Activated CD8-positive, alpha-beta T cell treated with anti-CD3 and anti-CD28 coated beads for 36 hours (primary cell): ENCODE data around the gene NR2E1. TPM values are rescaled to one million over a fixed set of nuclear protein-coding genes. Genes with fewer than 3 reads are reported as not detected.

Experiments
- ATAC-seq: fragments of 200-7000 bp; cut with Tn5 transposase; one replicate; pipeline ENCODE4 v1.10.0; 2021; ENCODE audit warnings: mild to moderate bottlenecking, moderate library complexity
- CTCF ChIA-PET: fragments of 350-600 bp; sonication (Branson Sonifier 250); formaldehyde crosslinking; loops from one replicate; lab custom pipeline; 2021; ENCODE audit warnings: antibody characterized with exemption; lab: Charles Lee
- POLR2A ChIA-PET: fragments of 350-600 bp; sonication (Branson Sonifier 250); formaldehyde crosslinking; loops from one replicate; lab custom pipeline; 2021; ENCODE audit warnings: antibody characterized with exemption; lab: Charles Lee
- DNase-seq: peaks from one replicate; pipeline ENCODE4 v3.0.0-alpha.2; 2020
- H3K27ac Mint-ChIP-seq: one replicate; pipeline ENCODE4 v1.8.0; 2021; ENCODE audit warnings: mild to moderate bottlenecking, mixed read lengths
- H3K27me3 Mint-ChIP-seq: one replicate; pipeline ENCODE4 v1.8.0; 2021; ENCODE audit warnings: mixed read lengths
- H3K36me3 Mint-ChIP-seq: one replicate; pipeline ENCODE4 v1.8.0; 2021; ENCODE audit warnings: low read depth, mixed read lengths
- H3K4me1 Mint-ChIP-seq: one replicate; pipeline ENCODE4 v1.8.0; 2021; ENCODE audit warnings: low read depth, mixed read lengths
- H3K4me3 Mint-ChIP-seq: one replicate; pipeline ENCODE4 v1.8.0; 2021; ENCODE audit warnings: mild to moderate bottlenecking, moderate library complexity, mixed read lengths
- H3K9me3 Mint-ChIP-seq: one replicate; pipeline ENCODE4 v1.8.0; 2021; ENCODE audit warnings: mixed read lengths
- intact Hi-C: fragments of 100-400 bp; cut with micrococcal nuclease; formaldehyde crosslinking; loops from one replicate; pipeline ENCODE4 v1.10.0; 2022
- total RNA-seq, 2 experiments: library from RNA; stranded (reverse); gene quantifications; one replicate each; pipeline ENCODE4 v1.2.3, GENCODE V29; 2021
- TF ChIP-seq, protein P1 (sequence below): fragments of 200-600 bp; IDR thresholded peaks from one replicate; pipeline ENCODE4 v1.8.0; 2022; ENCODE audit warnings: antibody characterized with exemption, mild to moderate bottlenecking

Gene NR2E1
- total RNA-seq, 2 experiments from 2014 or later, result not detected

DNA sequence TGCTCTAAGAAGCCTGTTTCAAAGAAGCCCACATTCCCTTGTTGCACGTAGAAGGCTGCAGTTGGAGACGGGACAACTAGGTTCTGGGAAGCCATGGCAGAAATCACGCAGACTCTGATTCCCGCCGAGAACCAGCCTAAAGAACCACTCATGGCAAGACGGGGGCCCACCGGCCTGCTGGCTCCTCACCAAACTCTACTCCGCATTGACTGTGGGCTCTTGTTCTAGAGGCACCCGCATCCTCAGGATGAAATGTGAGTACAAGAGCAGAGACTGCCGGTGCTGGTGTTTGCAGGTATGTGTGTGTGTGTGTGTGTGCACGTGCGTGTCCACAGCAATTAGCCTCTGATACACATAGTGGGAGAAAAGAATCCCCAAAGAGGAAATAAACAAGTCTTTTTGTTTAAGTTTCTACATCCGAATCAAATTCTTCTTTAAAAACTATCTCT lies 42.3 kb upstream of the NR2E1 start:
- intact Hi-C loops, result no loop called here
- DNase-seq (no peak), ATAC-seq (no peak)
- H3K27me3 Mint-ChIP-seq, result peaks cover 78% of the 10 kb centered on the region
- H3K4me1 Mint-ChIP-seq, result peaks cover 12% of the 10 kb centered on the region
- H3K27ac Mint-ChIP-seq, result no peak overlapping the region
- H3K36me3 Mint-ChIP-seq, result no peaks in the 10 kb centered on the region
- POLR2A ChIA-PET, result no interaction called here
- CTCF ChIA-PET, result interaction anchor here (0.8 kb wide), 1 partner anchor 44 kb away, joined by 3 read pairs; no protein-coding TSS in a partner anchor
- H3K4me3 Mint-ChIP-seq, result no peak overlapping the region
- TF ChIP-seq, protein P1, sequence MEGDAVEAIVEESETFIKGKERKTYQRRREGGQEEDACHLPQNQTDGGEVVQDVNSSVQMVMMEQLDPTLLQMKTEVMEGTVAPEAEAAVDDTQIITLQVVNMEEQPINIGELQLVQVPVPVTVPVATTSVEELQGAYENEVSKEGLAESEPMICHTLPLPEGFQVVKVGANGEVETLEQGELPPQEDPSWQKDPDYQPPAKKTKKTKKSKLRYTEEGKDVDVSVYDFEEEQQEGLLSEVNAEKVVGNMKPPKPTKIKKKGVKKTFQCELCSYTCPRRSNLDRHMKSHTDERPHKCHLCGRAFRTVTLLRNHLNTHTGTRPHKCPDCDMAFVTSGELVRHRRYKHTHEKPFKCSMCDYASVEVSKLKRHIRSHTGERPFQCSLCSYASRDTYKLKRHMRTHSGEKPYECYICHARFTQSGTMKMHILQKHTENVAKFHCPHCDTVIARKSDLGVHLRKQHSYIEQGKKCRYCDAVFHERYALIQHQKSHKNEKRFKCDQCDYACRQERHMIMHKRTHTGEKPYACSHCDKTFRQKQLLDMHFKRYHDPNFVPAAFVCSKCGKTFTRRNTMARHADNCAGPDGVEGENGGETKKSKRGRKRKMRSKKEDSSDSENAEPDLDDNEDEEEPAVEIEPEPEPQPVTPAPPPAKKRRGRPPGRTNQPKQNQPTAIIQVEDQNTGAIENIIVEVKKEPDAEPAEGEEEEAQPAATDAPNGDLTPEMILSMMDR, result no peak
- no peaks in the 10 kb centered on the region for H3K9me3 Mint-ChIP-seq

DNA sequence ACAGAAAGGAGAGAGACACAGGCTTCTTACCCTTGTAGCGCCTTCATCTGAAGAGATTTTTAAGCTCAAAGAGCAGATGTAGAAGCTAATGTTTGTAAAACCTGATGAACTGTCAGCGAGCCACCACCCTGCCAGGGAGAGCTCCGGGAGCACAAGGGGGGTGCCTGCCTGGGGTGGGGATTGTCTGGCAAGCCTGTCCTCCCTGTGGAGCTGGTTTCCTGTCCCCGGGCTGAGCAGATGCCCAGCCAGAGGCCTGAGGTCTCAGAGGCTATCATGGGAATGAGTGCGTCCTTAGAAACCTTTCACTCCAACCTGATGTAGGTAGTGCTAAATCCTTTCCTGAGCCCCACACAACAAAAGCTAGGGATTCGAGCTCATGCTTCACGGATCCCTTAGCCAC lies 41.9 kb upstream of the NR2E1 start:
- H3K4me1 Mint-ChIP-seq, result peaks cover 8% of the 10 kb centered on the region
- H3K27me3 Mint-ChIP-seq, result peaks cover 78% of the 10 kb centered on the region
- POLR2A ChIA-PET, result interaction anchor here (0.7 kb wide), 1 partner anchor 177 kb away, joined by 3 read pairs; no protein-coding TSS in a partner anchor
- no peak for DNase-seq
- ATAC-seq, result no peak
- CTCF ChIA-PET, result interaction anchor here (0.8 kb wide), 1 partner anchor 43 kb away, joined by 3 read pairs; no protein-coding TSS in a partner anchor
- H3K36me3 Mint-ChIP-seq, result no peaks in the 10 kb centered on the region
- H3K9me3 Mint-ChIP-seq, result no peaks in the 10 kb centered on the region
- TF ChIP-seq, protein P1, result no peak
- H3K4me3 Mint-ChIP-seq, result no peak overlapping the region
- no peak overlapping the region for H3K27ac Mint-ChIP-seq
- intact Hi-C loops, result no loop called here

DNA sequence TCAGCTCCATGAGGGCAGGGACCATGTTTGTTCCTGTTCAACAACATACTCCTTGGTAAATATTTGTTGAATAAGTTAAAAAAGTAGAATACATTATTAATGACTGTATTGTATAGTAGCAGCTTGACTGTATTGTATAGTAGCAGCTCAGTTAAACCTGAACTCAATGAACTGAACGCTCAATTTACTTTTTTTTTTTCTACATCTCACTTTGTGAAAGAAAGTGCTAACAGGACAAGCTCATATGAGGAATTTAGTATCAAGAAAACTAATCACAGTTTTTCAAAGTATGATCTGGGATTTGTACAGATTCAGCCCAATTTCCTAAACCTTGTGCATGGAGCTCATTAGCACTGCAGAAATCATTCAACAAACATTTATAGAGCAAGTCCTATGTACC lies 38.8 kb upstream of the NR2E1 start:
- DNase-seq, result no peak
- ChIA-PET POLR2A (no interaction called here), CTCF (interaction anchor here (0.6 to 1.9 kb wide), 3 partner anchors 12 to 365 kb away, joined by 3 to 6 read pairs (median 4); no protein-coding TSS in a partner anchor)
- Mint-ChIP-seq H3K4me3 (no peak overlapping the region), H3K4me1 (no peaks in the 10 kb centered on the region), H3K9me3 (no peaks in the 10 kb centered on the region), H3K27ac (no peak overlapping the region), H3K27me3 (peaks cover 75% of the 10 kb centered on the region), H3K36me3 (no peaks in the 10 kb centered on the region)
- ATAC-seq, result no peak
- intact Hi-C loops, result no loop called here
- TF ChIP-seq, protein P1, result no peak

DNA sequence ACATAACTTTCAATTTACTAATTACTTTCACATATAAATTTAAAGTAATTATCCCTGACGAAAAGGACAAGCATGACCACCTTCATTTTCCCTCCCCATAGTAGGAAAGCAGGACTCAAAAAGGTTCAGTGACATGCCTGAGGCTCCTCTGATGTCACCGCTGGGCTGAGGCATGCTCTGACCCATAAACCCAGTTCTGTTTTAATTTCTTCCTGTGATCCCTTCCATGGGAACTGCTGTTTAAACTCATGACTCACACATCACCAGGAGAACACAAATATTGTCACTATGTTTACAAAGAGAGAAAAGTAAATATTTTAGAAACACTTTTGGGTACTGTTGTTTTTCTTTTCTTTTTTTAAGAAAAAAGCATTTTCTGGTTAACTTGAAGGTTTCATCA lies 38.0 kb upstream of the NR2E1 start:
- CTCF ChIA-PET, result no interaction called here
- ATAC-seq (no peak), DNase-seq (no peak)
- Mint-ChIP-seq H3K36me3 (no peaks in the 10 kb centered on the region), H3K27me3 (peaks cover 76% of the 10 kb centered on the region), H3K4me1 (no peaks in the 10 kb centered on the region), H3K27ac (no peak overlapping the region), H3K9me3 (no peaks in the 10 kb centered on the region), H3K4me3 (no peak overlapping the region)
- POLR2A ChIA-PET, result no interaction called here
- intact Hi-C loops, result no loop called here
- TF ChIP-seq, protein P1, result no peak

DNA sequence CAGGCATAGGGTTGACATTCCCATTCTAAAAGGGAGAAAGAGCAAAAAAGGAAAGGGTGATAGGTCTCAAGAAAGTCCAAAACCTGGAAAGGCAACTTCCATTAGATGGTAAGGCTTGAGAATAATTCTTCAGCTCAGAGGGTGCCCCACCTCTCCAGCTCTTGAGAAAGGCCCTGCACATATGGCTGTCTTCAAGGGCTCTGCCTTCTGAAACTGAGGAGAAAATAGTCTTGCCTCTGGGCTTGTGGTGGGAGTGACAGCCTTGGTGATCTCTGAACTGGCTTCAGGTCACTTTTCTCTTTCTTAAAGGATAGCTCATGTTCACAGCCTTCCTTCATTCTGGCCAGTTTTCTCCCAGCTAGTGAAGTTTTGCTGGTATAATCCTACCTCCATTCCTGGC lies 35.6 kb upstream of the NR2E1 start:
- Mint-ChIP-seq H3K27me3 (peaks cover 70% of the 10 kb centered on the region), H3K36me3 (no peaks in the 10 kb centered on the region), H3K4me1 (peaks cover 14% of the 10 kb centered on the region), H3K27ac (no peak overlapping the region), H3K9me3 (no peaks in the 10 kb centered on the region), H3K4me3 (no peak overlapping the region)
- TF ChIP-seq, protein P1, result no peak
- POLR2A ChIA-PET, result no interaction called here
- CTCF ChIA-PET, result no interaction called here
- DNase-seq (no peak), ATAC-seq (no peak)
- intact Hi-C loops, result no loop called here
